Liver (tissue), 9 donors: Measurements from ENCODE around the gene LRRC27. TPM values are rescaled to one million over a fixed set of nuclear protein-coding genes. Genes with fewer than 3 reads are reported as not detected.
"Not testable (repeated sequence)": the region's sequence is repeated elsewhere in the genome, so short reads cannot be mapped to it uniquely, and the experiment has no call there.

Experiments
- DNase-seq: peaks from one replicate; pipeline ENCODE4 v3.0.0-alpha.2; 2017; ENCODE audit warnings: low spot score
- H3K27ac ChIP-seq, 2 donors: one replicate each; pipeline ENCODE4 v1.7.0; 2013; ENCODE audit warnings: inconsistent platforms in 2 of 2, low read length in 2 of 2, control low read depth in 1 of 2, low read depth in 1 of 2, mild to moderate bottlenecking in 1 of 2
- H3K27me3 ChIP-seq, 4 donors: one replicate each; pipeline versions ENCODE4 v1.6.1 to v1.7.0; 2013; ENCODE audit warnings: low read length in 3 of 4, inconsistent platforms in 1 of 4, mild to moderate bottlenecking in 1 of 4, moderate library complexity in 1 of 4; ENCODE audit not compliant: control insufficient read depth in 4 of 4, insufficient read depth in 4 of 4
- H3K36me3 ChIP-seq, 4 donors: one replicate each; pipeline versions ENCODE4 v1.6.1 to v1.7.0; 2013; ENCODE audit warnings: low read length in 3 of 4, mild to moderate bottlenecking in 3 of 4, low read depth in 1 of 4, moderate library complexity in 1 of 4; ENCODE audit not compliant: control insufficient read depth in 4 of 4, insufficient read depth in 3 of 4
- H3K4me1 ChIP-seq, 4 donors: one replicate each; pipeline versions ENCODE4 v1.6.1 to v1.7.0; 2013; ENCODE audit warnings: low read length in 3 of 4, mild to moderate bottlenecking in 3 of 4, moderate library complexity in 1 of 4; ENCODE audit not compliant: control insufficient read depth in 4 of 4, insufficient read depth in 4 of 4
- H3K4me3 ChIP-seq, 3 donors: one replicate each; pipeline versions ENCODE4 v1.6.1 to v1.7.0; 2013; ENCODE audit warnings: low read length in 3 of 3, control low read depth in 1 of 3, low read depth in 1 of 3, mild to moderate bottlenecking in 1 of 3
- H3K9ac ChIP-seq, 2 donors: one replicate each; pipeline ENCODE4 v1.7.0; 2013; ENCODE audit warnings: low read length in 2 of 2, mild to moderate bottlenecking in 2 of 2, moderate library complexity in 2 of 2, control low read depth in 1 of 2, low read depth in 1 of 2
- H3K9me3 ChIP-seq, 4 donors: one replicate each; pipeline versions ENCODE4 v1.6.1 to v1.7.0; 2013; ENCODE audit warnings: low read length in 3 of 4; ENCODE audit not compliant: control insufficient read depth in 4 of 4
- FOXA1 ChIP-seq: IDR thresholded peaks from 2 replicates; pipeline ENCODE4 v1.6.1; 2016; ENCODE audit warnings: antibody characterized with exemption
- FOXA2 ChIP-seq: IDR thresholded peaks from 2 replicates; pipeline ENCODE4 v1.6.1; 2016; ENCODE audit warnings: antibody characterized with exemption
- HNF4G ChIP-seq: IDR thresholded peaks from 2 replicates; pipeline ENCODE4 v1.6.1; 2016; ENCODE audit warnings: antibody characterized with exemption
- JUND ChIP-seq, 2 donors: IDR thresholded peaks; 2 replicates each; pipeline ENCODE4 v1.6.1; 2016; ENCODE audit warnings: antibody characterized with exemption in 2 of 2
- NR2F2 ChIP-seq: IDR thresholded peaks from 2 replicates; pipeline ENCODE4 v1.6.1; 2016; ENCODE audit warnings: antibody characterized with exemption
- SP1 ChIP-seq: IDR thresholded peaks from 2 replicates; pipeline ENCODE4 v1.6.1; 2018; ENCODE audit warnings: antibody characterized with exemption, mild to moderate bottlenecking
- TAF1 ChIP-seq: conservative IDR thresholded peaks from 2 replicates; pipeline ENCODE4 v1.6.1; 2016; ENCODE audit warnings: antibody characterized with exemption, mild to moderate bottlenecking
- WGBS: extraction: QIAGEN DNeasy Blood & Tissue Kit; methylation state at CpG from one replicate; pipeline ENCODE4 v1.1.7; 2013; 5-methylcytosine and 5-hydroxymethylcytosine counted together
- polyA plus RNA-seq, 2 donors: library from polyadenylated mRNA; stranded (reverse) in 1 of 2; unstranded in 1 of 2; fragments of 200-250 nt in 1 of 2; fragments of >200 nt in 1 of 2; fragmentation: Nextera tagmentation in 1 of 2; extraction: Ambion mirVana in 1 of 2; gene quantifications; one replicate each; pipeline versions ENCODE4 v1.2.1 to v1.2.3, GENCODE V29; 2013 to 2015
- total RNA-seq, 2 donors: library from RNA; depleted of rRNA; stranded (reverse); fragments of >200 nt; gene quantifications; one replicate each; pipeline ENCODE4 v1.2.3, GENCODE V29; 2014
- TF ChIP-seq, protein P1 (sequence below): IDR thresholded peaks from 2 replicates; pipeline ENCODE4 v1.6.1; 2016; ENCODE audit warnings: antibody characterized with exemption
- TF ChIP-seq, protein P2 (sequence below): IDR thresholded peaks from 2 replicates; pipeline ENCODE4 v1.6.1; 2016; ENCODE audit warnings: antibody characterized with exemption, mild to moderate bottlenecking
- TF ChIP-seq, protein P3 (sequence below): fragments of 150-350 bp; IDR thresholded peaks from 2 replicates; pipeline ENCODE4 v1.5.1; 2017; ENCODE audit warnings: improper control_type of control experiment, low read depth, low read length; ENCODE audit not compliant: missing input control
- TF ChIP-seq, protein P4 (sequence below): IDR thresholded peaks from 2 replicates; pipeline ENCODE4 v1.6.1; 2016; ENCODE audit warnings: antibody characterized with exemption
- donor health status: healthy.
- donor health status: healthy.
- donor health status: healthy.
- donor health status: healthy.
- donor health status: healthy.

Gene LRRC27
- total and polyA plus RNA-seq, 4 donors: 1.8 to 2.8 (median 2.6) TPM

DNA sequence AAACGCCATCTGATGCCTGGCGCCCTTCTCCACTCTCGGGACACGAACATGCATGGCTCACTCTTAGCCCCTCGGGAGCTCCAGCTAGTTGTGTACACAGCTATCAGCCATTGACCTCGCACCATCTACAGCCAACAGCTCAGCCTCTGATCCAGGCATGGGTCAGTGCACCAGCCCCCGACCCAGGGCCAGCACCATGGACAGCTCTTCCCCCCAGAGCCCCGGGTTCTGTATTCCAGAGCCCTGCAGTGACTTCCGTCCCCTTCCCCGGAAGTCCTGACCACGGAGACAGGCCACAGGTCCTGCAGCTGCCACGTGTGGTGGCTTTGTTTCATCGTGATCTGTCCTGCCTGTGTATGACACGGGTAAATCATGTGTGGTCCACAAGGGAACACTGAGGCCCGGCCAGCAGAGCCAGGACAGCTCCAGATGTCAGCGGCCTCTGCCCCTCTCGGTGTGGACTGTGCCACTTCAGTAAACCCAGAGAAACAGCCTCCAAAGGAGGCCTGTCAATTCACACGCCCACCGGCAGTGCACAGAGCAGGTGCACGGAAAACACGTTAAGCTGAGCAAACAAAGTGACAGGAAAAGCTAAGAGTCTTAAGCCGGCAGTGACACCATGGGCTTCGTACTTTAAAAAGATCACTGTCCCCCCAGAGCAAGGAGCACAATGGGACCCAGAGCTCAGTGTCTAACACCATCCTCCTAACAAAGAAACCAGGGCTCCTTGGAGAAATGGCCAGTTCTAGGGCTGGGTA is 37.3 kb upstream of the LRRC27 start:
- Histone ChIP-seq H3K36me3 (no peaks in the 10 kb centered on the region), H3K27me3 (no peaks in the 10 kb centered on the region), H3K4me1 (no peaks in the 10 kb centered on the region), H3K9me3 (no peaks in the 10 kb centered on the region), H3K27ac (no peak overlapping the region), H3K9ac (no peak overlapping the region), H3K4me3 (no peak overlapping the region)
- WGBS: 67% methylated on average over 23 of the region's 23 CpGs
- TF ChIP-seq JUND (IDR thresholded peaks at IDR 0.05) (no peak), SP1 (no peak), FOXA1 (no peak), HNF4G (no peak)
- TF ChIP-seq, protein P1, sequence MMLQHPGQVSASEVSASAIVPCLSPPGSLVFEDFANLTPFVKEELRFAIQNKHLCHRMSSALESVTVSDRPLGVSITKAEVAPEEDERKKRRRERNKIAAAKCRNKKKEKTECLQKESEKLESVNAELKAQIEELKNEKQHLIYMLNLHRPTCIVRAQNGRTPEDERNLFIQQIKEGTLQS: no peak
- TF ChIP-seq, protein P2, sequence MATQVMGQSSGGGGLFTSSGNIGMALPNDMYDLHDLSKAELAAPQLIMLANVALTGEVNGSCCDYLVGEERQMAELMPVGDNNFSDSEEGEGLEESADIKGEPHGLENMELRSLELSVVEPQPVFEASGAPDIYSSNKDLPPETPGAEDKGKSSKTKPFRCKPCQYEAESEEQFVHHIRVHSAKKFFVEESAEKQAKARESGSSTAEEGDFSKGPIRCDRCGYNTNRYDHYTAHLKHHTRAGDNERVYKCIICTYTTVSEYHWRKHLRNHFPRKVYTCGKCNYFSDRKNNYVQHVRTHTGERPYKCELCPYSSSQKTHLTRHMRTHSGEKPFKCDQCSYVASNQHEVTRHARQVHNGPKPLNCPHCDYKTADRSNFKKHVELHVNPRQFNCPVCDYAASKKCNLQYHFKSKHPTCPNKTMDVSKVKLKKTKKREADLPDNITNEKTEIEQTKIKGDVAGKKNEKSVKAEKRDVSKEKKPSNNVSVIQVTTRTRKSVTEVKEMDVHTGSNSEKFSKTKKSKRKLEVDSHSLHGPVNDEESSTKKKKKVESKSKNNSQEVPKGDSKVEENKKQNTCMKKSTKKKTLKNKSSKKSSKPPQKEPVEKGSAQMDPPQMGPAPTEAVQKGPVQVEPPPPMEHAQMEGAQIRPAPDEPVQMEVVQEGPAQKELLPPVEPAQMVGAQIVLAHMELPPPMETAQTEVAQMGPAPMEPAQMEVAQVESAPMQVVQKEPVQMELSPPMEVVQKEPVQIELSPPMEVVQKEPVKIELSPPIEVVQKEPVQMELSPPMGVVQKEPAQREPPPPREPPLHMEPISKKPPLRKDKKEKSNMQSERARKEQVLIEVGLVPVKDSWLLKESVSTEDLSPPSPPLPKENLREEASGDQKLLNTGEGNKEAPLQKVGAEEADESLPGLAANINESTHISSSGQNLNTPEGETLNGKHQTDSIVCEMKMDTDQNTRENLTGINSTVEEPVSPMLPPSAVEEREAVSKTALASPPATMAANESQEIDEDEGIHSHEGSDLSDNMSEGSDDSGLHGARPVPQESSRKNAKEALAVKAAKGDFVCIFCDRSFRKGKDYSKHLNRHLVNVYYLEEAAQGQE: peak; percentile 94
- DNase-seq: no peak

DNA sequence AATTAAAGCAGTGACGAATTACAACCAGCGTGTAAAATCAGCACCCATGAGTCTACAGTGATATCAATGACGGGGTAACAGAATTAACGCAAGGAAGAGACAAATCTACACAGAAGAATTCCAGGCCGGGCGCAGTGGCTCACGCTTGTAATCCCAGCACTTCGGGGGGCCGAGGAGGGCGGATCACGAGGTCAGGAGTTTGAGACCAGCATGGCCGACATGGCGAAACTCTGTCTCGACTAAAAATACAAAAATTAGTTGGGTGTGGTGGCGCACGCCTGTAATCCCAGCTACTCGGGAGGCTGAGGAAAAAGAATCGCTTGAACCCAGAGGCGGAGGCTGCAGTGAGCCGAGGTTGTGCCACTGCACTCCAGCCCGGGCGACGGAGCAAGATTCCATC is 36.5 kb upstream of the LRRC27 start:
- not testable (repeated sequence) for H3K4me1 ChIP-seq, H3K4me3 ChIP-seq, H3K9ac ChIP-seq, H3K27ac ChIP-seq, DNase-seq, H3K36me3 ChIP-seq, H3K9me3 ChIP-seq, H3K27me3 ChIP-seq
- WGBS: 89% methylated on average over 23 of the region's 23 CpGs

DNA sequence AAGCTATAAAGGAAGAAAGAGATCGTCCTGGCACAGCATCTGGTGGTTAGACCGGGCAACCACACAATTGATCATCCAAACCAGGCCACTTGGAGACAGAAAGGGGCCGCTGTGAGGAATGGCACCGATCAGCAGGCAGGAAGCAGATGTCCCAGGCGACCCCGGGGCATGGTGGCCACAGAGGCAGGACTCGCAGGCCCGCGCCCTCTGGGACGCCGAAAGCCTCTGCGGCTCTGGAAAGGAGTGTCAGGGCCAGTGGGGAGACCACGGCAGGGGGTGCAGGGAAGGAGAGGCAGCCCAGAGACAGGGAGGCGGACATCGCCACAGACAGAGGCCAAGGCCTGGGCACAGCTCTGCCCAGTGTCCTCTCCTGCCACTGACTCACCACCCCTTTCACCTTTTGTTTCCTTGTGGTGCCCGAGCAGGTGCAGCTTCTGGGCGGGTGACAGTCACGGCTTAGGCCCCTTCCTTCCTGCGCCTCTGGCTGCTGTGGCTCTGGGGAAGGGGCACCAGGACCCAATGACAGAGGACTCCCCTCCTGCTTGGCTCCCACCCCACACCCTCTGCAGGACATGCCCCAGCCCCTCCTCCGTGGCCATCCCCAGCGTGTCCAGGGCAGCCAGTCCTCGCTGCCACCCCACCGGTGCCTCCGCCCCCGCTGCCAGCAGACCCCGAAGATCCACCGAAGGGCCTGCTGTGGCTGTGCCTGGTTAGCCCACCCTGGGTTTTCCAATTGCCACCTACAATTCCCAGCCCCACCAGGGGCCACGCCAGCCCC is 35.1 kb upstream of the LRRC27 start:
- no peak for TF ChIP-seq NR2F2
- no peak for TF ChIP-seq FOXA2
- TF ChIP-seq, protein P3, sequence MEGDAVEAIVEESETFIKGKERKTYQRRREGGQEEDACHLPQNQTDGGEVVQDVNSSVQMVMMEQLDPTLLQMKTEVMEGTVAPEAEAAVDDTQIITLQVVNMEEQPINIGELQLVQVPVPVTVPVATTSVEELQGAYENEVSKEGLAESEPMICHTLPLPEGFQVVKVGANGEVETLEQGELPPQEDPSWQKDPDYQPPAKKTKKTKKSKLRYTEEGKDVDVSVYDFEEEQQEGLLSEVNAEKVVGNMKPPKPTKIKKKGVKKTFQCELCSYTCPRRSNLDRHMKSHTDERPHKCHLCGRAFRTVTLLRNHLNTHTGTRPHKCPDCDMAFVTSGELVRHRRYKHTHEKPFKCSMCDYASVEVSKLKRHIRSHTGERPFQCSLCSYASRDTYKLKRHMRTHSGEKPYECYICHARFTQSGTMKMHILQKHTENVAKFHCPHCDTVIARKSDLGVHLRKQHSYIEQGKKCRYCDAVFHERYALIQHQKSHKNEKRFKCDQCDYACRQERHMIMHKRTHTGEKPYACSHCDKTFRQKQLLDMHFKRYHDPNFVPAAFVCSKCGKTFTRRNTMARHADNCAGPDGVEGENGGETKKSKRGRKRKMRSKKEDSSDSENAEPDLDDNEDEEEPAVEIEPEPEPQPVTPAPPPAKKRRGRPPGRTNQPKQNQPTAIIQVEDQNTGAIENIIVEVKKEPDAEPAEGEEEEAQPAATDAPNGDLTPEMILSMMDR: no peak
- TF ChIP-seq TAF1: no peak
- TF ChIP-seq, protein P4, sequence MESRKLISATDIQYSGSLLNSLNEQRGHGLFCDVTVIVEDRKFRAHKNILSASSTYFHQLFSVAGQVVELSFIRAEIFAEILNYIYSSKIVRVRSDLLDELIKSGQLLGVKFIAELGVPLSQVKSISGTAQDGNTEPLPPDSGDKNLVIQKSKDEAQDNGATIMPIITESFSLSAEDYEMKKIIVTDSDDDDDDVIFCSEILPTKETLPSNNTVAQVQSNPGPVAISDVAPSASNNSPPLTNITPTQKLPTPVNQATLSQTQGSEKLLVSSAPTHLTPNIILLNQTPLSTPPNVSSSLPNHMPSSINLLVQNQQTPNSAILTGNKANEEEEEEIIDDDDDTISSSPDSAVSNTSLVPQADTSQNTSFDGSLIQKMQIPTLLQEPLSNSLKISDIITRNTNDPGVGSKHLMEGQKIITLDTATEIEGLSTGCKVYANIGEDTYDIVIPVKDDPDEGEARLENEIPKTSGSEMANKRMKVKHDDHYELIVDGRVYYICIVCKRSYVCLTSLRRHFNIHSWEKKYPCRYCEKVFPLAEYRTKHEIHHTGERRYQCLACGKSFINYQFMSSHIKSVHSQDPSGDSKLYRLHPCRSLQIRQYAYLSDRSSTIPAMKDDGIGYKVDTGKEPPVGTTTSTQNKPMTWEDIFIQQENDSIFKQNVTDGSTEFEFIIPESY: no peak
- Histone ChIP-seq H3K9me3 (no peaks in the 10 kb centered on the region), H3K27me3 (no peaks in the 10 kb centered on the region), H3K9ac (no peak overlapping the region), H3K36me3 (no peaks in the 10 kb centered on the region), H3K4me1 (no peaks in the 10 kb centered on the region), H3K27ac (no peak overlapping the region), H3K4me3 (no peak overlapping the region)
- 86% methylated on average over 28 of the region's 28 CpGs for WGBS
- DNase-seq: no peak
